ENCODE results near the gene DAAM2.

The DAAM2 gene

GRCh38 chr6:39913391-39913916 lies 121.3 kb downstream of the DAAM2 start:
- DNase-seq, result no peak

GRCh38 chr6:39914239-39914638 lies 122.1 kb downstream of the DAAM2 start:
- no peak for DNase-seq

GRCh38 chr6:39915866-39916265 lies 123.7 kb downstream of the DAAM2 start:
- no peak for DNase-seq

- DNase-seq, result no peak
These were observed 125.2 kb downstream of the DAAM2 start for GRCh38 chr6:39917329-39917728.

- no peak for DNase-seq
These were observed 125.8 kb downstream of the DAAM2 start for GRCh38 chr6:39917981-39918380.

GRCh38 chr6:39918831-39919230 lies 126.7 kb downstream of the DAAM2 start:
- DNase-seq, result no peak

- DNase-seq, result no peak
These were observed 128.0 kb downstream of the DAAM2 start for GRCh38 chr6:39920157-39920556.

GRCh38 chr6:39922821-39923220 lies 130.6 kb downstream of the DAAM2 start:
- DNase-seq, result no peak

GRCh38 chr6:39923394-39923793 lies 131.2 kb downstream of the DAAM2 start:
- DNase-seq, result no peak

GRCh38 chr6:39923861-39924260 lies 131.7 kb downstream of the DAAM2 start:
- no peak for DNase-seq

- DNase-seq, result no peak
These were observed 132.1 kb downstream of the DAAM2 start for GRCh38 chr6:39924283-39924682.

- no peak for DNase-seq
These were observed 133.2 kb downstream of the DAAM2 start for GRCh38 chr6:39925191-39925930.

- DNase-seq, result no peak
These were observed 133.7 kb downstream of the DAAM2 start for GRCh38 chr6:39925931-39926290.

- no peak for DNase-seq
These were observed 134.5 kb downstream of the DAAM2 start for GRCh38 chr6:39926668-39927067.

- no peak for DNase-seq
These were observed 135.0 kb downstream of the DAAM2 start for GRCh38 chr6:39927159-39927558.

- DNase-seq, result no peak
These were observed 137.0 kb downstream of the DAAM2 start for GRCh38 chr6:39929039-39929732.

GRCh38 chr6:39929733-39930461 lies 137.7 kb downstream of the DAAM2 start:
- DNase-seq, result no peak

GRCh38 chr6:39930540-39930939 lies 138.4 kb downstream of the DAAM2 start:
- no peak for DNase-seq

GRCh38 chr6:39931607-39932006 lies 139.4 kb downstream of the DAAM2 start:
- DNase-seq, result no peak

- DNase-seq, result no peak
These were observed 140.3 kb downstream of the DAAM2 start for GRCh38 chr6:39932386-39932910.

- DNase-seq, result no peak
These were observed 141.5 kb downstream of the DAAM2 start for GRCh38 chr6:39933669-39934130.

GRCh38 chr6:39934131-39934757 lies 142.1 kb downstream of the DAAM2 start, which contains the start of gene MOCS1:
TSS of gene MOCS1 (minus strand) at chr6:39934462. CDS start at chr6:39934417, 45 bp downstream.
- peak; percentile 46 for DNase-seq

GRCh38 chr6:39935241-39935640 lies 143.1 kb downstream of the DAAM2 start:
- no peak for DNase-seq
